KMS-11 (cell line): ENCODE results near the gene PPP1R2.

Experiments
- H2AFZ ChIP-seq: fragments of 200-600 bp; sonication (generic); 2 replicates; pipeline ENCODE4 v1.6.1; 2016; ENCODE audit warnings: antibody characterized with exemption, mixed run types, low read depth
- H3K27ac ChIP-seq: fragments of 200-600 bp; sonication (generic); 2 replicates; pipeline ENCODE4 v1.6.1; 2016; ENCODE audit warnings: mild to moderate bottlenecking, mixed run types
- H3K27me3 ChIP-seq: fragments of 200-600 bp; sonication (generic); 2 replicates; pipeline ENCODE4 v1.6.1; 2017; ENCODE audit warnings: mild to moderate bottlenecking, low read depth, mixed run types, moderate library complexity; ENCODE audit not compliant: insufficient read depth
- H3K36me3 ChIP-seq: fragments of 200-600 bp; sonication (generic); 2 replicates; pipeline ENCODE4 v1.6.1; 2017; ENCODE audit warnings: mild to moderate bottlenecking, mixed run types; ENCODE audit not compliant: insufficient read depth
- H3K4me1 ChIP-seq: fragments of 200-600 bp; sonication (generic); 2 replicates; pipeline ENCODE4 v1.6.1; 2016; ENCODE audit warnings: mild to moderate bottlenecking, low read depth, mixed run types; ENCODE audit not compliant: poor library complexity, severe bottlenecking
- H3K4me2 ChIP-seq: fragments of 200-600 bp; sonication (generic); 2 replicates; pipeline ENCODE4 v1.7.0; 2016; ENCODE audit warnings: mild to moderate bottlenecking, mixed run types
- H3K4me3 ChIP-seq: fragments of 200-600 bp; sonication (generic); IDR thresholded peaks from 2 replicates; pipeline ENCODE4 v1.6.1; 2017; ENCODE audit warnings: low read depth, low read length, mixed read lengths; ENCODE audit not compliant: insufficient read depth
- H3K79me2 ChIP-seq: fragments of 200-600 bp; sonication (generic); 2 replicates; pipeline ENCODE4 v1.6.1; 2016; ENCODE audit warnings: low read depth, mixed run types; ENCODE audit not compliant: insufficient read depth
- H3K9ac ChIP-seq: fragments of 200-600 bp; sonication (generic); 2 replicates; pipeline ENCODE4 v1.6.1; 2016; ENCODE audit warnings: mild to moderate bottlenecking, mixed run types
- H4K20me1 ChIP-seq: fragments of 200-600 bp; sonication (generic); 2 replicates; pipeline ENCODE4 v1.6.1; 2016; ENCODE audit warnings: mild to moderate bottlenecking, mixed run types; ENCODE audit not compliant: insufficient read depth
- CTCF ChIP-seq: fragments of 200-600 bp; sonication (generic); conservative IDR thresholded peaks from 2 replicates; pipeline ENCODE4 v1.6.1; 2017; ENCODE audit warnings: low read depth, mild to moderate bottlenecking, antibody characterized with exemption, low read length, moderate library complexity, mixed read lengths

The PPP1R2 gene

GRCh38 chr3:195577645-195578177, 34.6 kb upstream of the PPP1R2 start:
- Histone ChIP-seq H2AFZ (no peak overlapping the region), H3K27me3 (no peaks in the 10 kb centered on the region), H4K20me1 (no peaks in the 10 kb centered on the region), H3K36me3 (no peaks in the 10 kb centered on the region), H3K27ac (no peak overlapping the region), H3K9ac (no peak overlapping the region), H3K4me3 (no peak overlapping the region), H3K4me1 (peaks cover 11% of the 10 kb centered on the region), H3K79me2 (no peaks in the 10 kb centered on the region), H3K4me2 (no peak overlapping the region)
- no peak for TF ChIP-seq CTCF

GRCh38 chr3:195574497-195575304, 31.6 kb upstream of the PPP1R2 start:
- H3K79me2 ChIP-seq: no peaks in the 10 kb centered on the region
- H3K4me2 ChIP-seq: no peak overlapping the region
- H3K9ac ChIP-seq: no peak overlapping the region

GRCh38 chr3:195573611-195574496, 30.7 kb upstream of the PPP1R2 start:
- Histone ChIP-seq H3K4me1 (no peaks in the 10 kb centered on the region), H2AFZ (no peak overlapping the region), H3K4me3 (no peak overlapping the region), H3K9ac (no peak overlapping the region), H3K4me2 (no peak overlapping the region), H3K27me3 (no peaks in the 10 kb centered on the region), H3K36me3 (no peaks in the 10 kb centered on the region), H3K27ac (no peak overlapping the region), H4K20me1 (no peaks in the 10 kb centered on the region), H3K79me2 (no peaks in the 10 kb centered on the region)
- no peak for TF ChIP-seq CTCF

More at GRCh38 chr3:195574497-195575304, 31.6 kb upstream of the PPP1R2 start:
- H4K20me1 ChIP-seq: no peaks in the 10 kb centered on the region
- H3K4me1 ChIP-seq: no peaks in the 10 kb centered on the region
- no peak for TF ChIP-seq CTCF
- no peak overlapping the region for H3K27ac ChIP-seq
- no peaks in the 10 kb centered on the region for H3K36me3 ChIP-seq
- H3K27me3 ChIP-seq: no peaks in the 10 kb centered on the region
- H2AFZ ChIP-seq: no peak overlapping the region
- H3K4me3 ChIP-seq: no peak overlapping the region

- no peak overlapping the region for H3K9ac ChIP-seq
- H4K20me1 ChIP-seq: no peaks in the 10 kb centered on the region
- H2AFZ ChIP-seq: no peak overlapping the region
- no peaks in the 10 kb centered on the region for H3K79me2 ChIP-seq
- no peak for TF ChIP-seq CTCF
- H3K27ac ChIP-seq: no peak overlapping the region
- no peak overlapping the region for H3K4me3 ChIP-seq
- H3K4me1 ChIP-seq: no peaks in the 10 kb centered on the region
- no peaks in the 10 kb centered on the region for H3K27me3 ChIP-seq
- no peak overlapping the region for H3K4me2 ChIP-seq
- H3K36me3 ChIP-seq: no peaks in the 10 kb centered on the region
Observed at GRCh38 chr3:195571361-195571760, 28.2 kb upstream of the PPP1R2 start.
